GM10266 (cell line): ENCODE data around the gene TRAPPC11.

ENCODE experiments used
- DNase-seq: peaks from one replicate; pipeline ENCODE4 v3.0.0; 2012; ENCODE audit errors: extremely low spot score
- CTCF ChIP-seq: IDR thresholded peaks from 2 replicates; pipeline ENCODE4 v1.5.1; 2012; ENCODE audit warnings: mild to moderate bottlenecking, low read depth; ENCODE audit not compliant: control insufficient read depth, insufficient read depth; ENCODE audit errors: missing control alignments

The TRAPPC11 gene

DNA sequence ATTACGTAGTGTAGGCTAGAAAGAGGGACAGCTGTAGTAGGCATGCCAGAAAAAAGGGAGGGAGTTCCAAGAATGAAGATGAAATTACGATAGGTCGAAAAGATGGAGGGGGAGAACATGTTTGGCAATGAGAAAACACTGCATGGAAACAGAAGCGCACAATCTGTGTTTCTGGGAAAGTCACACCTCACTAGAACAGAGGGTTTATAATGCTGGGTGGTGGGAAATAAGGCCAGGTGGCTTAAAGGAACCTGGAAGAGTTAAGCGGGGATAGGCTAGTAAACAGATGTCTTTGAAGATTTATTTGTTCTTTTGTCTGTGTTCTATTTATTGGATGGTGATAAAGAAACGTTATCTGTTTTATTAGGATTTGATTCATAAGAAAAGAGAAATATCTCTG lies 29.1 kb downstream of the TRAPPC11 start:
- no peak for DNase-seq
- TF ChIP-seq CTCF: no peak

DNA sequence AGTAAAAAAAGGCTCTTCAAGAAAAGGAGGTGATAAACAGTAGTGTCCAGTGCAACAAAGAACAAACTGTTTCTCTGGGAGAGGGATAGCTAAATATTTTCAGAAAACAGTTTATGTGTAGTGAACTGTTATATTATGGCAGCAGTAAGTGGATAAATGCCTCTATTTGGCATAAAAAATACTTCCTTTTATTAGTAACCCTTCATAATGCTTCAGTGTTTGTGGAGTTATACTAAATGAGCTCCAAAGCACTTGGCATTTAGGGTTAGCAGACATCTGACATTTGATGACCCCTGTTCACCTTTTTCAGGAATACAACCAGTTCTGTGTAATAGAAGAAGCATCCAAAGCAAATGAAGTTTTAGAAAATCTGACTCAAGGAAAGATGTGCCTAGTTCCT lies 31.9 kb downstream of the TRAPPC11 start:
- TF ChIP-seq CTCF: no peak
- no peak for DNase-seq

- TF ChIP-seq CTCF: no peak
- DNase-seq: no peak
Observed at GRCh38 chr4:183691897-183692296, 32.8 kb downstream of the TRAPPC11 start.

- no peak for DNase-seq
- no peak for TF ChIP-seq CTCF
Observed at GRCh38 chr4:183698909-183699308, 39.8 kb downstream of the TRAPPC11 start.

DNA sequence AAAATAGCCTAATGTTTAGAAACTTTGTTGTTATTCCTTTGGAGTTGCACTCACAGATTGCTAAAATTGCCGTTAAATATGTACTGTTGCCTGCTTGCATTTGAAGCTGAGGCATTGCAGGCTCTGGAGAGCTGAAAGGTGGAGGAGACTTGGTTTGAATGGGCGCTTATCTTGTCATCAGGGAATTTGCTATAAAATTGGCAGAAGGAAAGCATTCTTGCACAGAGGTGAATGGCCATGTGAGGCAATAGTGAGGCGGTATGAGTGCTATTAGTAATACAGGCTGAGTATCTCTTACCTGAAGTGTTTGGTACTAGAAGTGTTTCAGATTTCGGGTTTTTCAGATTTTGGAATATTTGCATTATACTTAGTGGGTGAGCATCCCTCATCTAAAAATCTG lies 41.3 kb downstream of the TRAPPC11 start:
- TF ChIP-seq CTCF: no peak
- DNase-seq: no peak

DNA sequence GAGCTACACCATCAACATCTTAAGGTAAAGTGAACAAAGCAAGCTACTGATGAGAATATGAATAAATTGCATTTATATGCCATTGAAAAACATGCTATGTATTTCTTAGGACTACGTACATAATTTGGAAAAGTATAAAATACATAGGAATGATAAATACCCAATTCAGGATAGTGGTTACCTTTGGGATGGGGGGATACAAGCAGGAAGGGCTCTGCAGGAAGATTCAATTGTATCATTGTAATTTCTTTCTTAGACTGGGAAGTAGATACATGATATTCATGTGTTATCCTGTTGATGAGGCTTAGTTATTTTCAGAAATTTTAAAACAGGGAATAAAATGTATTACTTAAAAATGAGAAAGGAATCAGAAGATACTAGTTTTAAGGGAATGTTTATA lies 43.4 kb downstream of the TRAPPC11 start:
- no peak for TF ChIP-seq CTCF
- no peak for DNase-seq

GRCh38 chr4:183714626-183715025 lies 55.5 kb downstream of the TRAPPC11 start:
- no peak for DNase-seq
- no peak for TF ChIP-seq CTCF
